Measurements from ENCODE around the gene ZBTB24.

ZBTB24 gene

DNA sequence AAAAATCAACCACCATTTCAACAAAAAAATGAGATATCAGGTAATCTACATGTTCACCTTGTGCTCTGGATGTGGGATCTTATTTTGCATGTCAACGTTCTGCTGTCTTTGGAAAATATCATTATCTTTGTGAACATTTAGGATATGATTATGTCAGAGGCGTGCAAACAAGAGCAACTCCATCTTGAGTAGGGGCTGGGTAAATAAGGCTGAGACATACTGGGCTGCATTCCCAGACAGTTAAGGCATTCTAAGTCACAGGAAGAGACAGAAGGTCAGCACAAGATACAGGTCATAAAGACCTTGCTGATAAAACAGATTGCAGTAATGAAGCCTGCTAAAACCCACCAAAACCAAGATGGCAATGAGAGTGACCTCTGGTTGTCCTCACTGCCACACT lies 28.8 kb upstream of the ZBTB24 start:
- no peak overlapping the region for H3K4me3 Mint-ChIP-seq
- no peak overlapping the region for H3K27ac Mint-ChIP-seq
- peaks cover 7% of the 10 kb centered on the region for H3K9me3 Mint-ChIP-seq
- peaks cover 14% of the 10 kb centered on the region for H3K4me1 Mint-ChIP-seq (ENCODE audit: low read depth)
- intact Hi-C loops (cut with micrococcal nuclease), result no loop called here
- no peaks in the 10 kb centered on the region for H3K36me3 Mint-ChIP-seq (ENCODE audit: low read depth)
- H3K27me3 Mint-ChIP-seq, result no peaks in the 10 kb centered on the region

DNA sequence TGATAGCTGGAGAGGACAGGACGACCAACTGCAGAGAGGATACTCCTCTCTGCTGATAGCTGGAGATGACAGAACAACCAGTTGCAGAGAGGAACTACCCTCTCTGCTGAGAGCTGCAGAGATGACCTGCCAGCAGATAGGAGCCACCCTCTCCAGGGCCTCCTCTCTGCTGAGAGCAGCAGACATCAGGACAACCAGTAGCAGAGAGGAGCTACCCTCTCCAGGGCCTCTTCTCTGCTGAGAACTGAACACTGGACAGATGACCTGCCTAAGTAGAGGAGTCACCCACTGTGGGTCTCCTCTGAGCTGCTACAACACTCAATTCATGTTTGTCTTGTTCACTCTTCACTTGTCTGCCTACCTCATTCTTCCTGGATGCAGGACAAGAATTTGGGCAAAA lies 27.3 kb upstream of the ZBTB24 start:
- Mint-ChIP-seq H3K27me3 (no peaks in the 10 kb centered on the region), H3K4me1 (ENCODE audit: low read depth) (peaks cover 2% of the 10 kb centered on the region), H3K36me3 (ENCODE audit: low read depth) (no peaks in the 10 kb centered on the region), H3K27ac (no peak overlapping the region), H3K4me3 (no peak overlapping the region), H3K9me3 (peaks cover 7% of the 10 kb centered on the region)
- intact Hi-C loops (cut with micrococcal nuclease), result no loop called here

DNA sequence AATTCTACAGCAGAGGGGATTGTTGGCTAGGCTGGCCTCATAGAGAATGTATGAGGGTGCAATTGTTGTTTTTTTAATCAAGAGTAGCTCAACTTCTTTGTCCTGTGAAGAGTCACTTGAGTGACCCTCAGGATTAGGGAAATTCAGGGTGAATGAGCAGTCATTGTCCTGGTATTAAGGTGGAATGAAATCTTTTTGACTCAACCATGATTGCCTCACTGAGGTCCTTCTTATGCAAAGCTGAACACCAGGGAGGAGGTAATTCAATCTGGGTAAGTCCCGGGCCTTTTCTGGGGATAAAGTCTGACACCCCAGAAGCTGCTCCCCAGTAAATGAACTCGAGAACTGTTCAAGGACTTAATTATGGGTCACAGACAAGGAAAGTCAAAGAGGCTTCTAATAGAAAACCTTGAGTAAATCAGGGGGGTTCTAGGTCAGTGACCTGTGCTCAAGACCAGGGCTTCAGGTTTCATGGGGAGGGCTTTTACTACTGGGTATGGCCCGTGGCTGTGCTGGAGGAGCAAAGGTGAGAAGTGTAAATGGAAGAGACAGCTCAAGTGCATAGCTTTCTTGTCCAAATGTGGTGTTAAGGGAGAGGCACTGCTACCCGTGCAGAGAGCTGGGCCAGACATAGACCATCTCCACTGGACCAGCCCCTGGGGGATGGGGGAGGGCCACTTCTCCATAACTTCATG lies 25.3 kb upstream of the ZBTB24 start:
- Mint-ChIP-seq H3K9me3 (peaks cover 7% of the 10 kb centered on the region), H3K27ac (no peak overlapping the region), H3K4me3 (no peak overlapping the region), H3K27me3 (no peaks in the 10 kb centered on the region), H3K36me3 (ENCODE audit: low read depth) (no peaks in the 10 kb centered on the region), H3K4me1 (ENCODE audit: low read depth) (no peaks in the 10 kb centered on the region)
- intact Hi-C loops (cut with micrococcal nuclease), result no loop called here

DNA sequence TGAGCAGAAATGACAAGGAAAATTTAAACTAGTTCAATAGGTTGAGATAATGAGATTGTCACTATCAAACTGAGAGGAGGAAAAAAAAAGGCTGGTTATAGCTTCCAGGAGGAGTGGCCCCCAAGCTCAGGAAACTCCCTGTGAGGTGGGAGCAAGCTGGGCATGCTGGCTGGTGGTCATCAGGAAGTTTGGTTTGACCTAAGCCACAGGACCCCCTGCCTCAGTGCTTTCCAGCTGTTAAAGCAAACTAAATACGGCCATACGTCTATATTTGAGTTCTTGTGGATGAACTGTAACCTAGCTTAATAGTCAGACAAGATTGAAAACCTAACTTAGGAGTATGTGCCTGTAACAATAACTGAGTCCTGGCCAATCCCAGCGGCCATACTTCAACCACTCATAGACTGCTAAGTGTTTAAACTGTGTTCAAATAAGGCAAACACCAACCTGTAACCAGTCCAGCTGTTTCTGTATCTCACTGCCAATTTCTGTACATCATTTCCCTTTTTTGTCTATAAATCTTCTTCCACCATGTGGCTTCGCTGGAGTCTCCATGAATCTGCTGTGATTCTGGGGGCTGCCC lies 24.6 kb upstream of the ZBTB24 start:
- H3K4me1 Mint-ChIP-seq (ENCODE audit: low read depth), result no peaks in the 10 kb centered on the region
- H3K27ac Mint-ChIP-seq, result no peak overlapping the region
- peaks cover 7% of the 10 kb centered on the region for H3K9me3 Mint-ChIP-seq
- no peak overlapping the region for H3K4me3 Mint-ChIP-seq
- H3K36me3 Mint-ChIP-seq (ENCODE audit: low read depth), result no peaks in the 10 kb centered on the region
- H3K27me3 Mint-ChIP-seq, result no peaks in the 10 kb centered on the region
- intact Hi-C loops (cut with micrococcal nuclease), result no loop called here

DNA sequence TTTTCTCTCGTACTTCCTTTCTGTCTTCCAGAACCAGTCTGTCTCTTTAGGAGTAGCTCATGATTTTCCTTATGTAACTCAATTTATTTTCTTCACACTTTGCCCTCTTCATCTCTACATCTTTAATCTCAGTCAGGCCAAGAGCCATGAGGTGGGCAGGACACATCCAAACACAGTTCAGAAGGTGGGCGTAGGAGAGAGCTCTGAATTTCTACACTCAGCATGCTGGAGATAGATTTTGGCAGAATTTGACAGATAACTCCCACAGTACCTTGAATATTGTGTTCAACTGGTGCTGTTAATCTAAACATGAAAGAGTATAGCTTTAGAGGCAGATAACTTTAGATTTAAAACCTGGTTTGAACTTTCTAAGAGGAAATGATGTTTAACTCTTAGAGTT lies 23.8 kb upstream of the ZBTB24 start:
- H3K4me1 Mint-ChIP-seq (ENCODE audit: low read depth), result no peaks in the 10 kb centered on the region
- intact Hi-C loops (cut with micrococcal nuclease), result no loop called here
- H3K9me3 Mint-ChIP-seq, result peaks cover 7% of the 10 kb centered on the region
- no peak overlapping the region for H3K27ac Mint-ChIP-seq
- H3K36me3 Mint-ChIP-seq (ENCODE audit: low read depth), result no peaks in the 10 kb centered on the region
- H3K27me3 Mint-ChIP-seq, result no peaks in the 10 kb centered on the region
- no peak overlapping the region for H3K4me3 Mint-ChIP-seq

DNA sequence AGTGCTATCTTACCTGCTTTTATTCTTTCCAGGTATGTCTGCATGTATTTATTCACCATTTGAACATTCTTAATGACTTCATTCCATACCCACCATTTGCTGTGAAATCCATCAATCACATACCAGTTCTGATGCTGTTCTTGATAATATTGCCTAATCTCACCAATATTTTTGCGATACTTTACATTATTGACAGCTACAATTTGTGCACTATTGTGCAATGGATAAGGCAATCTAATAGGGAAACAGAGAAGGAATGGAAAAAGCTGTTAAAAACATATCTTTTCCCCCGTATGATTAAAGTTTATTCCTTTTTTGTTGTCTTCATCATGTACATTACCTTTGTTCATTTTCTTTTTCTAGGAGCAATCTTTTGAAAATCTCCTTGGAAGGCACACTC lies 23.3 kb upstream of the ZBTB24 start:
- Mint-ChIP-seq H3K9me3 (peaks cover 7% of the 10 kb centered on the region), H3K4me3 (no peak overlapping the region), H3K27ac (no peak overlapping the region), H3K36me3 (ENCODE audit: low read depth) (no peaks in the 10 kb centered on the region), H3K27me3 (no peaks in the 10 kb centered on the region), H3K4me1 (ENCODE audit: low read depth) (no peaks in the 10 kb centered on the region)
- intact Hi-C loops (cut with micrococcal nuclease), result no loop called here

DNA sequence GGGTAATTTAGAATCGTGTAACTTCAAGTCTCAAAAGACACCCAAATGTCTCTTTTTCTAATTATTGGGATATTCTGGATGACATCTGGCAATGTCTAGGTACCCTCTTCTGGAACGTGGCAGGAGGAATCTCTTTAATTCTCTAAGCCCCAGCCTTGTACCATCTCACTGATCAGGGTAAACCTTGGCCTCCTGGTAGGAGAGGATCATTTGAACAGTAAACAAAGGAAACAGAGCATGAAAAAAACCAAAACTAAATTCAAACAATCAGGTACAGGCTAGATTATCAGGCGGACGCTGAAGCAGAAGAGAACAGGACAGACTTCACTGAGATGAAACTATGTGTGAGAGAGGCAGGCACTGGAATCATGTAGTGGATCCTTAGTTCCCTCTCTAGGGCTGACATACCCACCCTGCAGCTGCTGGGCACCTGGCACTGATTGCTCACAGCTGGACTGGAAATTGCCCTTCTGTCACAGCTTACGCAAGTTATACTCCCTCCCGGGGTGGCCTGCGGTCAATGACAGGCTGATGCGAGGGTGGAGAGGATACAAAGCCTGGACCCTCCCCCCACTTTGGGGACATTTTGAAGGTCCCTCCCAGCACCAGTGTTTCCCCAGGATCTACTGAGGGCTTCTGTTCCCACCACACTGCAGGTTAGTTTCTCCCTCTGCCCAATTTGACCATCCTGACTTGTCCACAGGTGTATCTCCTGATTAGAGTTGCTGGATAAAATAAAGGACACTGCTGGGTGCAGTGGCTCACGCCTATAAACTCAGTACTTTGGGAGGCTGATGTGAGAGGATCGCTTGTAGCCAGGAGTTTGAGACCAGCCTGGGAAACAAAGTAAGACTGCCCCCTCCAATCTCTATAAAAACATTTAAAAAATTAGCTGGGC lies 20.6 kb upstream of the ZBTB24 start:
- H3K27me3 Mint-ChIP-seq, result no peaks in the 10 kb centered on the region
- H3K4me1 Mint-ChIP-seq (ENCODE audit: low read depth), result no peaks in the 10 kb centered on the region
- H3K36me3 Mint-ChIP-seq (ENCODE audit: low read depth), result no peaks in the 10 kb centered on the region
- intact Hi-C loops (cut with micrococcal nuclease), result no loop called here
- no peaks in the 10 kb centered on the region for H3K9me3 Mint-ChIP-seq
- no peak overlapping the region for H3K4me3 Mint-ChIP-seq
- H3K27ac Mint-ChIP-seq, result no peak overlapping the region

DNA sequence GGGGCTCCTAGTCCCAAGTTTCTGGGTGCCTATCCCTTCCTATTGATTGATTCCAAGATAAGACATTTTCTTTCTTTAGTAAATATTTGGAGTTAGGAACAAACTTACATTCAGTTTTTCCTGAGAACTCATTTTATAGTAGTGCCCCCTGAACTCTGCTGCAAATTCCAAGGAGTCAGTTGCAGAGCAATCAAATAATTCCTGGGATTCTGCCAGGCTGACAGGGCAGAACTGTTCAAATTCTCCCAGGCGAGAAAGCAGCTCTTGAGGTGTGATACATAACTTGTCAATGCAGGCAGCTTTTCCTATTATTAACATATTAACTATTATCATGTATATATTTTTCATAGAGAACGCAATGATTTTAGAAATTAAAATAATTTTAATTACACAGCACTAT lies 15.9 kb upstream of the ZBTB24 start:
- Mint-ChIP-seq H3K27me3 (peaks cover 2% of the 10 kb centered on the region), H3K4me1 (ENCODE audit: low read depth) (no peaks in the 10 kb centered on the region), H3K9me3 (no peaks in the 10 kb centered on the region), H3K4me3 (no peak overlapping the region), H3K27ac (no peak overlapping the region), H3K36me3 (ENCODE audit: low read depth) (no peaks in the 10 kb centered on the region)
- intact Hi-C loops (cut with micrococcal nuclease), result no loop called here

DNA sequence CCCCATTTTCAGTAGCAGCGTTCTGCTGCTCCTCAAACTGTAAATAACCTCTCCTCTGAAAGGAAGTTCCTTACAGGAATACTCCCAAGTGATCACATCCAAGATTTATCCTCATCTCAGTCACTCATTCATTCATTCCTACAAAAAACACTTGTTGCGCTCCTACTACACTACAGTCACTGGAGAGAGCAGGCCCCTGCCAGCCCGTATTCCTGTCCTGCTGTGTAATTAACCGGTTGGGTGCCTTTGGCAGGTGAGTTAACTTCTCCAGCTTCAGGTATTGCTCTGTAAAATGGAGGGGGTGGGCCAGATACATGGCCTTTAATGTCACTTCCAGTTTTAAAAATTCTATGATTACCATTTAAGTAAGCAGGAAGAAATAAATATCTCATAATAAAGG lies 15.0 kb upstream of the ZBTB24 start:
- H3K27ac Mint-ChIP-seq, result no peak overlapping the region
- intact Hi-C loops (cut with micrococcal nuclease), result no loop called here
- H3K4me1 Mint-ChIP-seq (ENCODE audit: low read depth), result no peaks in the 10 kb centered on the region
- no peaks in the 10 kb centered on the region for H3K36me3 Mint-ChIP-seq (ENCODE audit: low read depth)
- no peak overlapping the region for H3K4me3 Mint-ChIP-seq
- no peaks in the 10 kb centered on the region for H3K9me3 Mint-ChIP-seq
- H3K27me3 Mint-ChIP-seq, result peaks cover 2% of the 10 kb centered on the region

DNA sequence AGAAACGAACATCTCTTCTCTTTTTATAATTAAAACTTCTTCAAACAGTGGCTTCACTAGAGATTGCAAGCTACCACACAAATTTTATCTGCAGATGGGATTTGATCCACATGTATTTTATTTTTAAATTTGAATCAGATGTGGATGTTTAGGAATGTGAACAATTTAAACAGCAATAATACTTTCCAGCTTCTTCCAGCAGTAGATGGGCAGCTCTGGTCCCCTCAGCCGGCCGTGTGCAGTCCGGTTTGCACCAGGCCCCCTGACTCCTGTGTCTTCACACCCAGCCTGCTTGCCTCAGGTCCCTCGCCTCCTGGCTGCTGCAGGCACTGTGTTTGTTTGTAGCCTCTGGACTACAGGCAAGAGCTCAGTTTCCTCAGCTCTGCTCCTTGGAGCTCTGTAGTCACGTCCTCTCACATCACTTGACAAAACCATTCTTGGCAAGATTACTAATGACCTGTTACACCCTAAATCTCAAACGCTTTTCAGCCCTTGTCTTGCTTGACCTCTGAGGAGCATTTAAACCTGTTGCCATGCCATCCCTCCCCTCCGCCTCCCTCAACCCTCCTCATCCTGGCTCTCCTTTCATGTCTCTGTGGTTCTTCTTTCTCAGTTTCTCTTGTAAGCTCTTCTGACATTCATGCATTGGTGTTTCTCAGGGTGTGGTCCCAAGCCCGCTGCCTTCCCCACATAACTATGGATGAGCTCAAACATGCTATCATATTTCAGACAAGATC lies 13.2 kb upstream of the ZBTB24 start:
- intact Hi-C loops (cut with micrococcal nuclease), result no loop called here
- peaks cover 2% of the 10 kb centered on the region for H3K27me3 Mint-ChIP-seq
- no peak overlapping the region for H3K4me3 Mint-ChIP-seq
- no peaks in the 10 kb centered on the region for H3K36me3 Mint-ChIP-seq (ENCODE audit: low read depth)
- H3K9me3 Mint-ChIP-seq, result no peaks in the 10 kb centered on the region
- no peaks in the 10 kb centered on the region for H3K4me1 Mint-ChIP-seq (ENCODE audit: low read depth)
- no peak overlapping the region for H3K27ac Mint-ChIP-seq

DNA sequence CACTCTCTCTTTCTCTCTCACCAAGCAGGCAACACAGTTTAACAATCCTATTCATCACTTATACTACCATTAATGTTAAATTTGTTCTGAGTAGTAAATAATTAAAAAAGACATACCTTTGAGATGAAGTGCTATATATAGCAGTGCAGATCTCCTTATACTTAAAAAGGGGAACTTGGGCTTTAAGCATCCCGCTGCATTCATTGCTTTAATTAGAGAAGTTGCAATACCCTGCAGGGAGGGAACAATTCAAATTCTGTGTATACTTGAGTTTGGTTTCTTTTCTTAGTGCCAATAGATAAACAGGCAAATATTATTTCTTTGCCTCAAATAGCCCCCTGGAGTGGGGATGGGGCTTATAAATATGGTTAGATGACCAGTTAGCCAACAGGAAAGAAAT lies 10.8 kb upstream of the ZBTB24 start:
- intact Hi-C loops (cut with micrococcal nuclease), result no loop called here
- H3K4me3 Mint-ChIP-seq, result no peak overlapping the region
- no peaks in the 10 kb centered on the region for H3K9me3 Mint-ChIP-seq
- H3K27me3 Mint-ChIP-seq, result peaks cover 3% of the 10 kb centered on the region
- H3K27ac Mint-ChIP-seq, result no peak overlapping the region
- no peaks in the 10 kb centered on the region for H3K4me1 Mint-ChIP-seq (ENCODE audit: low read depth)
- H3K36me3 Mint-ChIP-seq (ENCODE audit: low read depth), result no peaks in the 10 kb centered on the region

DNA sequence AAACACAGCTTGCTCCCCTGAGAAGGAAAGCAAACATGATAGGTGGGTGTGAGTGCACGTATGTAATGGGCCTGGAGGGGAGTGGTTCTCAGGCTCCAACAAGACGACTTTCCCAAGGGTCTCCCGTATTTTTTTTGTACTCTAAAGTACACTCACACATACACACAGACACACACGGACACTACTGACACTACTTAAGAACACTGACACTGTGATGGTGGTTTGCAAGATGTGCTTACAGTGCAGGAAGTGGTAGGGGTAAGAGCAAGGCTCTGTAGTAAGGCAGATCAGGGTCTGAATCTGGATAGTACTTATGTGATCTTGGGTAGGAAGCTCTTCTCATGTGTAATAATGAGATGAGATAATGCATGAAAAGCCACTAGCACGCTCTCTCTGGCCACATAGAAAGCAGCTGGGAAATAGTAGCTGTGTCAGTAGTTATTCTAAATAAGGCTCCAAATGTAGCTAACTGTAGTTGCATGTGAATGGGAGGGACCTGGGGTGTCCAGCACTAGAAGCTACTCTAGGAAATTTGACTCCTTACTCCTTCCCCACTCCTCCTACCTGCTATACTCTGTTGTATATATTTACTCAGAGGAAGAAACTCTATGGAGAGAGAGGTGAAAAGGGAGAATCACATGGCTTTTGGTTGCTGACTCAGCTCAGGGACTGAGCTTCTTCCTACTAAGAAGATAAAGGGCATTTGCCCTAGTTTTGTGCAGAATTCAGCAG lies 8.4 kb upstream of the ZBTB24 start:
- Mint-ChIP-seq H3K27ac (no peak overlapping the region), H3K36me3 (ENCODE audit: low read depth) (no peaks in the 10 kb centered on the region), H3K4me3 (no peak overlapping the region), H3K4me1 (ENCODE audit: low read depth) (no peaks in the 10 kb centered on the region), H3K9me3 (no peaks in the 10 kb centered on the region), H3K27me3 (peaks cover 12% of the 10 kb centered on the region)
- intact Hi-C loops (cut with micrococcal nuclease), result no loop called here

DNA sequence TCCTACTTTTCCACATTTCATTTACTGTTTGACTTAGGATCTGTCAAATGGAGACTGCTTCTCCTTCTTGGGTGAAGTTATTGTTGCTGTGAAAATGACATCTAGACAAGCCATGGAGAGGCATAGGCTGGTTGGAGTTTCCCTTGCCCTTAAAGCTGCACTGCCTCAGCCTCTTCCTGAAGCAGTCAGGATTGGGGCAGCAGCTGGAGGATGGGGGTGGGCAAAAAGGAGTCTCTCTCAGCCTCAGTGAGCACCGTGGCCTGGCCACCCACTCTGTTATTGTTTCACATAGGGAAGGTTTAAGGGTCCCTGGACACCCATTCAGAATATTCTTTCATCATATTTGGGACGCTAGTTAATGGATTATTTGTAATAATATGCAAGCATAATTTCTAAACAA lies 7.7 kb upstream of the ZBTB24 start:
- Mint-ChIP-seq H3K36me3 (ENCODE audit: low read depth) (no peaks in the 10 kb centered on the region), H3K4me1 (ENCODE audit: low read depth) (no peaks in the 10 kb centered on the region), H3K27me3 (peaks cover 11% of the 10 kb centered on the region), H3K27ac (no peak overlapping the region), H3K9me3 (no peaks in the 10 kb centered on the region), H3K4me3 (no peak overlapping the region)
- intact Hi-C loops (cut with micrococcal nuclease), result no loop called here

All from dendritic cell treated with granulocyte-macrophage colony-stimulating factor and Interleukin-4, amounts not matched to agents 40 ng/mL and 50 ng/mL, for 4 days (primary cell).